HCT116 (cell line): ENCODE measurements around the gene FGGY. TPM values are rescaled to one million over a fixed set of nuclear protein-coding genes. Genes with fewer than 3 reads are reported as not detected.

ENCODE experiments used
- ATAC-seq: fragments of 200-7000 bp; cut with Tn5 transposase; 2 replicates; pipeline ENCODE4 v1.9.1; 2020; ENCODE audit warnings: mild to moderate bottlenecking, moderate library complexity
- BruUV-seq: library from RNA; stranded (reverse); fragments of 400-500 nt; replicated peaks from 2 replicates; lab custom pipeline; 2021; lab: Mats Ljungman, UMichigan
- CTCF ChIA-PET: fragments of 300-600 bp; sonication (Branson Sonifier 250); formaldehyde crosslinking; loops from one replicate; lab custom pipeline; 2021; ENCODE audit warnings: antibody characterized with exemption; lab: Charles Lee
- POLR2A ChIA-PET: fragments of 300-600, 350-600 bp; sonication (Branson Sonifier 250); formaldehyde crosslinking; loops from one replicate; lab custom pipeline; 2021; ENCODE audit warnings: antibody characterized with exemption; lab: Charles Lee
- RAD21 ChIA-PET, 2 experiments: fragments of 300-600 bp; sonication (Branson Sonifier 250); formaldehyde crosslinking; loops; one replicate each; lab custom pipeline; 2023; ENCODE audit warnings: low total read pairs in 2 of 2; ENCODE audit not compliant: uncharacterized antibody in 2 of 2, unreplicated experiment in 2 of 2, low non-redundant PET in 1 of 2; lab: Charles Lee
- DNase-seq: peaks from one replicate; pipeline ENCODE4 v3.0.0-alpha.2; 2010; ENCODE audit warnings: low read depth, low spot score
- H2AFZ ChIP-seq: fragments of 200-600 bp; shearing (Covaris generic), sonication (generic); 2 replicates; pipeline ENCODE4 v1.6.1; 2017; ENCODE audit warnings: low read depth, mixed run types, mixed read lengths, antibody characterized with exemption, low read length; ENCODE audit not compliant: poor library complexity, severe bottlenecking
- H3K27ac ChIP-seq: 2 replicates; pipeline ENCODE4 v1.5.1; 2012; ENCODE audit warnings: low read depth, low read length
- H3K27me3 ChIP-seq: fragments of 200-600 bp; sonication (generic); 2 replicates; pipeline ENCODE4 v1.6.1; 2016; ENCODE audit warnings: mixed run types, low read length, mixed read lengths; ENCODE audit not compliant: insufficient read depth
- H3K36me3 ChIP-seq, 2 experiments: fragments of 200-500 bp in 1 of 2; fragments of 200-600 bp in 1 of 2; sonication (Bioruptor generic) in 1 of 2; sonication (generic) in 1 of 2; 2 replicates each; pipeline versions ENCODE4 v1.5.1 to v1.6.1; 2014 to 2016; ENCODE audit warnings: low read length in 2 of 2, inconsistent platforms in 1 of 2, mixed read lengths in 1 of 2, mixed run types in 1 of 2; ENCODE audit not compliant: insufficient read depth in 2 of 2, control insufficient read depth in 1 of 2
- H3K4me1 ChIP-seq, 2 experiments: fragments of 200-600 bp in 1 of 2; sonication (generic) in 1 of 2; 2 replicates each; pipeline versions ENCODE4 v1.5.1 to v1.6.1; 2012 to 2017; ENCODE audit warnings: low read length in 2 of 2, inconsistent platforms in 1 of 2, mild to moderate bottlenecking in 1 of 2, mixed read lengths in 1 of 2, mixed run types in 1 of 2, moderate library complexity in 1 of 2; ENCODE audit not compliant: insufficient read depth in 2 of 2, control insufficient read depth in 1 of 2
- H3K4me2 ChIP-seq: fragments of 200-600 bp; sonication (generic); 2 replicates; pipeline ENCODE4 v1.6.1; 2017; ENCODE audit warnings: mixed run types, low read length, mixed read lengths
- H3K4me3 ChIP-seq, 2 experiments: fragments of 200-600 bp in 1 of 2; sonication (generic) in 1 of 2; replicated peaks in 1 of 2; 2 replicates each; pipeline ENCODE4 v1.5.1; 2011 to 2016; ENCODE audit warnings: low read length in 2 of 2, control low read depth in 1 of 2, low read depth in 1 of 2, mild to moderate bottlenecking in 1 of 2, mixed read lengths in 1 of 2, mixed run types in 1 of 2
- H3K79me2 ChIP-seq: fragments of 200-600 bp; sonication (generic); 2 replicates; pipeline ENCODE4 v1.6.1; 2017; ENCODE audit warnings: mild to moderate bottlenecking, mixed run types, low read length, moderate library complexity, mixed read lengths; ENCODE audit not compliant: insufficient read depth
- H3K9ac ChIP-seq: fragments of 200-600 bp; sonication (generic); 2 replicates; pipeline ENCODE4 v1.6.1; 2016; ENCODE audit warnings: low read length, mixed read lengths
- H3K9me2 ChIP-seq: fragments of 200-600 bp; sonication (generic), shearing (Covaris generic); 2 replicates; pipeline ENCODE4 v1.6.1; 2017; ENCODE audit warnings: mixed run types, mild to moderate bottlenecking, moderate library complexity; ENCODE audit not compliant: insufficient read depth
- H3K9me3 ChIP-seq, 2 experiments: fragments of 200-500 bp in 1 of 2; fragments of 200-600 bp in 1 of 2; sonication (Bioruptor generic) in 1 of 2; sonication (generic) in 1 of 2; 2 replicates each; pipeline ENCODE4 v1.6.1; 2014 to 2017; ENCODE audit warnings: low read length in 2 of 2, mixed read lengths in 2 of 2, inconsistent platforms in 1 of 2, low read depth in 1 of 2, mild to moderate bottlenecking in 1 of 2, mixed run types in 1 of 2, moderate library complexity in 1 of 2; ENCODE audit not compliant: control insufficient read depth in 1 of 2, insufficient read depth in 1 of 2
- H4K20me1 ChIP-seq: fragments of 200-600 bp; sonication (generic), shearing (Covaris generic); 2 replicates; pipeline ENCODE4 v1.6.1; 2017; ENCODE audit warnings: mixed run types, mild to moderate bottlenecking, moderate library complexity; ENCODE audit not compliant: insufficient read depth
- ATF3 ChIP-seq: IDR thresholded peaks from 2 replicates; pipeline ENCODE4 v1.6.1; 2012
- CBX3 ChIP-seq: IDR thresholded peaks from 2 replicates; pipeline ENCODE4 v1.6.1; 2012; ENCODE audit warnings: low read depth
- ELF1 ChIP-seq: IDR thresholded peaks from 2 replicates; pipeline ENCODE4 v1.6.1; 2012; ENCODE audit warnings: low read depth, borderline replicate concordance
- EZH2 ChIP-seq: fragments of 200-600 bp; sonication (generic); IDR thresholded peaks from 2 replicates; pipeline ENCODE4 v1.6.1; 2017; ENCODE audit warnings: antibody characterized with exemption, mixed run types
- FOSL1 ChIP-seq: IDR thresholded peaks from 2 replicates; pipeline ENCODE4 v1.6.1; 2012; ENCODE audit warnings: low read depth
- JUND ChIP-seq: IDR thresholded peaks from 2 replicates; pipeline ENCODE4 v1.6.1; 2012
- MAX ChIP-seq: IDR thresholded peaks from 2 replicates; pipeline ENCODE4 v1.6.1; 2012
- RAD21 ChIP-seq: IDR thresholded peaks from 2 replicates; pipeline ENCODE4 v1.6.1; 2012; ENCODE audit warnings: low read depth, mild to moderate bottlenecking
- REST ChIP-seq: IDR thresholded peaks from 2 replicates; pipeline ENCODE4 v1.6.1; 2012; ENCODE audit warnings: low read depth
- SP1 ChIP-seq: IDR thresholded peaks from 2 replicates; pipeline ENCODE4 v1.6.1; 2012; ENCODE audit warnings: low read depth
- SRF ChIP-seq: IDR thresholded peaks from 2 replicates; pipeline ENCODE4 v1.6.1; 2012; ENCODE audit warnings: low read depth
- YY1 ChIP-seq: IDR thresholded peaks from 2 replicates; pipeline ENCODE4 v1.6.1; 2011; ENCODE audit warnings: low read length, low read depth, moderate library complexity, mild to moderate bottlenecking; ENCODE audit not compliant: insufficient replicate concordance; ENCODE audit errors: extremely low read depth
- ZBTB33 ChIP-seq: IDR thresholded peaks from 2 replicates; pipeline ENCODE4 v1.6.1; 2011; ENCODE audit warnings: mild to moderate bottlenecking, low read length, moderate library complexity; ENCODE audit not compliant: insufficient replicate concordance; ENCODE audit errors: extremely low read depth
- intact Hi-C: fragments of 100-400 bp; cut with micrococcal nuclease; formaldehyde crosslinking; loops from 2 replicates; pipeline ENCODE4 v1.10.0; 2022
- total RNA-seq: library from RNA; stranded (reverse); gene quantifications from one replicate; pipeline ENCODE4 v1.2.1, GENCODE V29; 2021; ENCODE audit not compliant: unreplicated experiment

The FGGY gene
- total RNA-seq, 1 experiment from 2014 or later, result 10.6 TPM

- no peak for TF ChIP-seq ZBTB33
- TF ChIP-seq MAX, result no peak
- TF ChIP-seq CBX3, result no peak
Observed at GRCh38 chr1:59453297-59453968, 156.5 kb downstream of the FGGY start (continued).

GRCh38 chr1:59455206-59455605 is 158.3 kb downstream of the FGGY start:
- H3K4me2 ChIP-seq, result peak overlapping the region; percentile 29
- BruUV-seq, result no TSS peak
- H3K9me3 ChIP-seq, result no peaks in the 10 kb centered on the region
- no peak overlapping the region for H3K27ac ChIP-seq
- H3K9ac ChIP-seq, result no peak overlapping the region
- CTCF ChIA-PET, result no interaction called here
- H3K4me1 ChIP-seq, result peaks cover 0 to 13% of the 10 kb centered on the region in 2 experiments; a peak in 2 of 4 replicates
- H4K20me1 ChIP-seq, result no peaks in the 10 kb centered on the region
- intact Hi-C loops, result no loop called here
- DNase-seq (no peak), ATAC-seq (peak; percentile 20; the same call in 1 of the 2 replicates)
- H3K27me3 ChIP-seq, result no peaks in the 10 kb centered on the region
- H3K36me3 ChIP-seq, result no peaks in the 10 kb centered on the region
- RAD21 ChIA-PET, result no interaction called here
- H2AFZ ChIP-seq, result no peak overlapping the region
- TF ChIP-seq ELF1 (0 out of 2 replicates have a peak, but pooled peaks have one; percentile 22), YY1 (no peak), EZH2 (no peak), CBX3 (peak; percentile 64; the same call in 1 of the 2 replicates), FOSL1 (peak; percentile 71), SRF (peak; percentile 28; the same call in 1 of the 2 replicates), SP1 (peak; percentile 56; the same call in 1 of the 2 replicates), RAD21 (0 out of 2 replicates have a peak, but pooled peaks have one; percentile 13), JUND (peak; percentile 68), ATF3 (no peak), REST (no peak)
- POLR2A ChIA-PET, result no interaction called here
- H3K4me3 ChIP-seq, result no peak overlapping the region
- no peaks in the 10 kb centered on the region for H3K9me2 ChIP-seq
- no peaks in the 10 kb centered on the region for H3K79me2 ChIP-seq
